GM18502 (cell line): Measurements from ENCODE around the gene CNTRL.

Experiments used
- ATAC-seq: cut with Tn5 transposase; IDR thresholded peaks from one replicate; pipeline ENCODE4 v1.9.1; 2021; ENCODE audit warnings: mild to moderate bottlenecking; ENCODE audit not compliant: unreplicated experiment, poor library complexity

CNTRL gene

GRCh38 chr9:121199921-121200320, 125.2 kb downstream of the CNTRL start:
- no peak for ATAC-seq

GRCh38 chr9:121200356-121200755, 125.6 kb downstream of the CNTRL start:
- ATAC-seq = no peak

GRCh38 chr9:121201045-121201737, 126.4 kb downstream of the CNTRL start:
- peak; percentile 25 for ATAC-seq

GRCh38 chr9:121201738-121202533, 127.2 kb downstream of the CNTRL start, which contains the start of gene RAB14:
Gene RAB14 (minus strand): TSS chr9:121201869. CDS start chr9:121193412, 8,457 bp downstream.
- ATAC-seq = peak; percentile 87

GRCh38 chr9:121204121-121204520, 129.4 kb downstream of the CNTRL start:
- ATAC-seq = no peak

- no peak for ATAC-seq
These were observed 129.9 kb downstream of the CNTRL start for GRCh38 chr9:121204611-121205010.

DNA sequence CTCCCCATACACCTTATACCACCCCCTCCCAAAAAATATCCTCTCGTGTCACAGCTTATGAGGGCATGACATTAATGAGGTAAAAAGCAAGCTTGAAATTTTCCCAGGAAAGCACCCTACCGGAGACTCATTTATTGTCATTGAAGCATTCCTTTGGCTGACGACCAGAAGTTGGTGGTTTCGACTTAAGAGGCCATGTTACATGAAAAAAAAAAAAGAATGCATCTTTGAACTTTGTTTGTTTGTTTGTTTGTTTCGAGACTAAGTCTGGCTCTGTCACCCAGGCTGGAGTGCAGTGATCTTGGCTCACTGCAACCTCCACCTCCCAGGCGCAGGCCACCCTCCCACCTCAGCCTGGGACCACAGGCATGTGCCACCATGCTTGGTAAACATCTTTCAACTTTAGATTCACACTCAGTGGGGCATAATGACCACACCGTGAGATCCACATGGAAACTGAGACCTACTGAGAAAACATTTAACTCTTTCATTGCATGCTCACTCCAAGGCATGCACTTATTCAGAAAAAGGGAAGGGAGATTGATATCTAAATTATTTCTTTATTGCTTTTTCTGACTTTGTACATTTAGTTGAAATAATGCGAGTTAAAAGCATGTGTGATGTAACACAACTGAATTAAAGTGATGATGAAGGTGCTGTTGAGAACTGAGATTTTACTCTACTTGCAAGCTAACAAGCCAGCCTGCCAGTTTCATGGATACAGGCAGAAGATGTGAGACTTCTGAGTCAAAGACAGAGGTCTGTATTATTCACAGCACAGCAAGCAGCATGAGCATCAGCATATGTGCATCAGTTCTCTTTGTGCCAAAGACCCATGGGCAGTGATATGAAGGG, 132.0 kb downstream of the CNTRL start:
- ATAC-seq = peak; percentile 52

GRCh38 chr9:121207371-121207940, 132.7 kb downstream of the CNTRL start:
- ATAC-seq = peak; percentile 87

- no peak for ATAC-seq
These were observed 135.8 kb downstream of the CNTRL start for GRCh38 chr9:121210536-121210935.

GRCh38 chr9:121213136-121213806, 138.5 kb downstream of the CNTRL start:
- ATAC-seq = peak; percentile 57

GRCh38 chr9:121214005-121214404, 139.2 kb downstream of the CNTRL start:
- ATAC-seq = no peak

DNA sequence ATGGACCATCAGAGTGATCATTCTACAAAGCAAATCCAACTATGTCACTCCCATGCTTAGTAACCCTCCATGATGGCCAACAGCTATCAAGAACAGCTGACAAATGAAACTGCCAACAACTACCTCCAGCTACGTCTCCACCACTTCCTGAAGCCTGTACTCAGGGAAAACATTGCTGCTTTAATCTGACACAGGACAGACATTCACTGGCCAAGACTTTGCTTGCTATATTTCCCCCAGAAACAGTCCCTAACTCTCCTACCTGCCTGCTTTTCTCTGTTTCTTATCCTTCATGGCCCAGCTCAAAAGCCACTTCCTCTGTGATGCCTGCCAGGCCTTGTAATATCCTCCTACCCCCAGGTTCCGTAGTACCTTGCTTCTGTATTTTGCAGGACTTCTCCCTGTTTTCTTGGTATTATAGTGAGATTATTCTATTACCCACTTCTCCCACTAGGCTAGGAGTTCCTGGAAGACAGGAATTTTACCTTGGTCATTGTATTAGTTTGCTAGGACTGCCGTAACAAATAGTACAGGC, 141.6 kb downstream of the CNTRL start:
- ATAC-seq = no peak

DNA sequence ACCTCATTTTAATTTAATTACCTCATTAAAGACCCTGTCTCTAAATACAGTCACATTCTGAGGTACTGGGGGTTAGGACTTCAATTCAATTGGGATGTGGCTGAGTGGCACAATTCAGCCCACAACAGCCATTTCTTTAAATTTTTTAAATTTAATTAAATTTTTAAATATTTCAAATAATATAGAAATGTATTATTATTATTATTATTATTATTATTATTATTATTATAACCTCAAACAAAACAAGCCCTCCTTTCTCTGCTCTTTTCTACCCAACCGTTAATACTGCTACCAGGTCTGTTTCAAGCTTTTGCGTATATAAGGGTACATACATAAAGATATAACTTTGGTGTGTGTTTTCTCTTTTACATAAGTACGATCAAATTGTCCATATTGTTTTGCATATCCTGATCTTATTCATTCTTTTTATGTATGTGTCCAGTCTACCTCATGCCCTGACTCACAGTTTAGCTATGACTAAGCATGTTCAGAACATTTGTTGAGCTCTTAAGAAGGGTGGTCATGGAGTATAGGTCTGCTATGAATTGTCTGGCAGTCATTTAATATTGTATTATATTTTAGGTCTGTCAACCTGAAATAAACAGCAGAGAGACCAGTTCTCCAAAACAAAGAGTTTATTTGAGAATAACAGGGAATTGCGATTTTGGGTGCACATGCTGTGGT, 143.0 kb downstream of the CNTRL start:
- ATAC-seq = peak; percentile 92

DNA sequence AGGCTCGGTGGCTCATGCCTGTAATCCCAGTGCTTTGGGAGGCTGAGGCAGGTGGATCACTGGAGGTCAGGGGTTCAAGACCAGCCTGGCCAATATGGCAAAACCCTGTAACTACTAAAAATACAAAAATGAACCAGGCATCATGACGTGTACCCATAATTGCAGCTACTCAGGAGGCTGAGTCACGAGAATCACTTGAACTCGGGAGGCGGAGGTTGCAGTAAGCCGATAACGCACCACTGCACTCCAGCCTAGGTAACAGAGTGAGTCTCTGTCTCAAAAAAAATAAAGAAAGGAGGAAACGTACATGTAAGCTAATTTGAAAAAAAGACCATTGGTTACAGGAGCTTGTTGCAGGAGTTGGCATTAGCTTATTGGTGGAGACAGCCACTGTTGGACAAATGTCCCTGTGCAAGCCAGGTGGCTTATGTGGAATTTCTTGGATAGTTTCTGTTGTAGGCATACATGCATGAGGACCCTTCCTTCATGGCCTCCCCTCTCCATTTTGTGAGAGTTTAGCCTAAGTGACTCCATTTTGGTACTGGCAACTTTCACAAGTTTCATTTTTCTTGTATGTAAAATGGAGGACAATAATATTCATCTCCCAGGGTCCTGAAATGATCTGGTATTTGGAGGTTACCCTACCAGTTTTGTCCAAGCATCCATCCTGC, 143.7 kb downstream of the CNTRL start:
- no peak for ATAC-seq

- no peak for ATAC-seq
These were observed 144.8 kb downstream of the CNTRL start for GRCh38 chr9:121219530-121219929.

GRCh38 chr9:121220996-121221663, 146.4 kb downstream of the CNTRL start:
- ATAC-seq = no peak

GRCh38 chr9:121221664-121222055, 146.9 kb downstream of the CNTRL start:
- no peak for ATAC-seq
